DOHH2 (cell line): Measurements from ENCODE around the gene CPT1B.
"Not testable (repeated sequence)": the region's sequence is repeated elsewhere in the genome, so short reads cannot be mapped to it uniquely, and the experiment has no call there.

ENCODE experiments used
- H3F3A ChIP-seq: fragments of 200-600 bp; sonication (generic), shearing (Covaris generic); 2 replicates; pipeline ENCODE4 v1.6.0; 2016; ENCODE audit warnings: antibody characterized with exemption, mild to moderate bottlenecking; ENCODE audit not compliant: control insufficient read depth, insufficient read depth
- H3K27ac ChIP-seq: fragments of 200-600 bp; sonication (generic); 2 replicates; pipeline ENCODE4 v1.5.1; 2014; ENCODE audit warnings: low read depth, mild to moderate bottlenecking, low read length, moderate library complexity
- H3K27me3 ChIP-seq: fragments of 200-600 bp; sonication (generic); 2 replicates; pipeline ENCODE4 v1.6.1; 2014; ENCODE audit warnings: mild to moderate bottlenecking, low read length, mixed read lengths; ENCODE audit not compliant: control insufficient read depth
- H3K36me3 ChIP-seq: fragments of 200-600 bp; sonication (generic); 2 replicates; pipeline ENCODE4 v1.6.1; 2014; ENCODE audit warnings: mild to moderate bottlenecking, low read length, moderate library complexity, mixed read lengths; ENCODE audit not compliant: control insufficient read depth
- H3K4me1 ChIP-seq: fragments of 200-600 bp; sonication (generic); 2 replicates; pipeline ENCODE4 v1.6.1; 2014; ENCODE audit warnings: mild to moderate bottlenecking, low read length, mixed read lengths; ENCODE audit not compliant: control insufficient read depth
- H3K4me2 ChIP-seq: fragments of 200-600 bp; sonication (generic); 2 replicates; pipeline ENCODE4 v1.6.0; 2014; ENCODE audit warnings: mild to moderate bottlenecking, low read length, moderate library complexity
- H3K4me3 ChIP-seq: fragments of 200-600 bp; sonication (generic); 2 replicates; pipeline ENCODE4 v1.5.1; 2014; ENCODE audit warnings: mild to moderate bottlenecking, low read length, mixed read lengths
- H3K79me2 ChIP-seq: fragments of 200-600 bp; sonication (generic); 2 replicates; pipeline ENCODE4 v1.6.1; 2014; ENCODE audit warnings: mild to moderate bottlenecking, low read length, mixed read lengths; ENCODE audit not compliant: control insufficient read depth
- H3K9me2 ChIP-seq: fragments of 200-600 bp; sonication (generic); replicated peaks from 2 replicates; pipeline ENCODE4 v1.6.1; 2014; ENCODE audit warnings: mild to moderate bottlenecking, low read length, mixed read lengths; ENCODE audit not compliant: control insufficient read depth
- H3K9me3 ChIP-seq: fragments of 200-600 bp; sonication (generic); 2 replicates; pipeline ENCODE4 v1.6.1; 2014; ENCODE audit warnings: antibody characterized with exemption, low read length, mixed read lengths; ENCODE audit not compliant: control insufficient read depth, insufficient read depth
- H4K20me1 ChIP-seq: fragments of 200-600 bp; sonication (generic); 2 replicates; pipeline ENCODE4 v1.6.0; 2014; ENCODE audit warnings: low read depth, mild to moderate bottlenecking, antibody characterized with exemption, low read length, moderate library complexity; ENCODE audit not compliant: control insufficient read depth, insufficient read depth
- EZH2phosphoT487 ChIP-seq: fragments of 200-600 bp; sonication (generic); IDR thresholded peaks from 2 replicates; pipeline ENCODE4 v1.6.1; 2017; ENCODE audit warnings: borderline replicate concordance, mild to moderate bottlenecking, antibody characterized with exemption, low read length, moderate library complexity, mixed read lengths
- TF ChIP-seq, protein P1 (sequence below): fragments of 200-600 bp; sonication (generic); IDR thresholded peaks from one replicate; pipeline ENCODE4 v1.5.1; 2014; ENCODE audit warnings: antibody characterized with exemption, mild to moderate bottlenecking, low read depth, low read length; ENCODE audit not compliant: poor library complexity, severe bottlenecking

CPT1B gene

DNA sequence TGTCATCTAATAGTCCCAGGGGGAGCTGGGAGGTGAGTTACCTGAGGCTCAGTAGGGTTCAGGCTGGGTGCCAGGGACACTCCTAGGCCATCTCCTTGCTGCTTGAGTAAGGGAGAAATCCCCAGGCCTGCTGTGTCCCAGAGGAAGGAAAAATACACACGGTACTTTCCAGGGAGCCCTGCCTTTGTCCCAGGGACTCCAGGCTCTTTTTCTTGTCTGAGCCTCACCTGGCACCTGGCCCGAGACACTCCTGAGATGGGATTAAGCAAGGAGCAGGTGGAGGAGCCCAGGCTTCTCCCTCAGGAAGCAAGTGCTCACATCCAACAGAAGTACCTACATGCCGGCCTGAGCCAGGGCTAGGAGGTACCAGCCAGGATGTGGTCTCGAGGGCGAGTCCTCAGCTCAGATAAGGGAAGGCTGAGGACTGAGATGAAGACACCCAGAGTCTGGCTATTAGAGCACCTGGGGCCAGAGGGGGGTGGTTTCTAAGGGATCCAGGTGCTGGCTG is 33.4 kb downstream of the CPT1B start:
- Histone ChIP-seq H3K9me2 (no peaks in the 10 kb centered on the region), H4K20me1 (no peaks in the 10 kb centered on the region), H3K36me3 (no peaks in the 10 kb centered on the region), H3K4me2 (peak overlapping the region; percentile 55), H3F3A (peaks cover 32% of the 10 kb centered on the region), H3K27me3 (no peaks in the 10 kb centered on the region), H3K9me3 (no peaks in the 10 kb centered on the region), H3K4me3 (peak overlapping the region; percentile 42), H3K79me2 (no peaks in the 10 kb centered on the region), H3K4me1 (peaks cover 67% of the 10 kb centered on the region), H3K27ac (no peak overlapping the region)
- TF ChIP-seq EZH2phosphoT487, result no peak
- TF ChIP-seq, protein P1, sequence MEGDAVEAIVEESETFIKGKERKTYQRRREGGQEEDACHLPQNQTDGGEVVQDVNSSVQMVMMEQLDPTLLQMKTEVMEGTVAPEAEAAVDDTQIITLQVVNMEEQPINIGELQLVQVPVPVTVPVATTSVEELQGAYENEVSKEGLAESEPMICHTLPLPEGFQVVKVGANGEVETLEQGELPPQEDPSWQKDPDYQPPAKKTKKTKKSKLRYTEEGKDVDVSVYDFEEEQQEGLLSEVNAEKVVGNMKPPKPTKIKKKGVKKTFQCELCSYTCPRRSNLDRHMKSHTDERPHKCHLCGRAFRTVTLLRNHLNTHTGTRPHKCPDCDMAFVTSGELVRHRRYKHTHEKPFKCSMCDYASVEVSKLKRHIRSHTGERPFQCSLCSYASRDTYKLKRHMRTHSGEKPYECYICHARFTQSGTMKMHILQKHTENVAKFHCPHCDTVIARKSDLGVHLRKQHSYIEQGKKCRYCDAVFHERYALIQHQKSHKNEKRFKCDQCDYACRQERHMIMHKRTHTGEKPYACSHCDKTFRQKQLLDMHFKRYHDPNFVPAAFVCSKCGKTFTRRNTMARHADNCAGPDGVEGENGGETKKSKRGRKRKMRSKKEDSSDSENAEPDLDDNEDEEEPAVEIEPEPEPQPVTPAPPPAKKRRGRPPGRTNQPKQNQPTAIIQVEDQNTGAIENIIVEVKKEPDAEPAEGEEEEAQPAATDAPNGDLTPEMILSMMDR, result no peak

DNA sequence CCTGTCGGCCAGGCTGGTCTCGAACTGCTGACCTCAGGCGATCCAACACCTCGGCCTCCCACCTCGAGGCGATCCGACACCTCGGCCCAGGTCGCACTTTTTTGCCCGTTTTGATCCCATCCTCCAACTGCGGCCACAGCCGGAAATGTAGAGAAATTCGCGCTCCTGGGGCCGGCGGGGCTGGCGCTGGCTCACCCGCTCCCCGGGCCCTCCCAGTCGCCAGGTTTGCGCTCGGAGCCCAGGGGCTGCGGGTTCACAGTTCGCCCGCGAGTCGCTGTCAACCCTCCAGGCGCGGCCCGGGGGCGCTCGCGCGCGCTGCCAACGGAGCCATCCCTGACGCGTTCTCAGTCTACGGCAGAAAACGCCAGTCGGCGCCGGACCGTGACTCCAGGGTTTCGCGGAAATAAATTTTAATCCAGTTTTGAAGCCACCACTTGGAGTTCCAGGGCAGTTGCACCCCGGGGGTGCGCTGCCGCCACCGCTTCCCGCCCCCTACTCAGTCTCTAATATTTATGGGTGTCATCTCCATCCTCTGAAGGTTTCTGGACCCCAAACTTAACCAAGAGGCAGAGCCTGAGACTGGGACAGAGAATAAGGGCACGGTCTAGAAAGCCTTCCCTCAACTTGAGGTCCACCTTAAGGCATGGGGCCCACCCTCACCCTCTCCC is 34.0 kb downstream of the CPT1B start:
- no peak for TF ChIP-seq EZH2phosphoT487
- TF ChIP-seq, protein P1, result peak; percentile 83
- H3F3A ChIP-seq, result peaks cover 36% of the 10 kb centered on the region
- H3K27ac ChIP-seq, result no peak overlapping the region
- no peaks in the 10 kb centered on the region for H3K79me2 ChIP-seq
- no peaks in the 10 kb centered on the region for H3K27me3 ChIP-seq
- H3K9me3 ChIP-seq, result no peaks in the 10 kb centered on the region
- H3K36me3 ChIP-seq, result no peaks in the 10 kb centered on the region
- no peaks in the 10 kb centered on the region for H3K9me2 ChIP-seq
- H3K4me3 ChIP-seq, result peak overlapping the region; percentile 42
- H3K4me2 ChIP-seq, result peak overlapping the region; percentile 55
- H4K20me1 ChIP-seq, result no peaks in the 10 kb centered on the region
- peaks cover 67% of the 10 kb centered on the region for H3K4me1 ChIP-seq

- Histone ChIP-seq H4K20me1 (no peaks in the 10 kb centered on the region), H3K4me3 (peak overlapping the region; percentile 50), H3K9me2 (no peaks in the 10 kb centered on the region), H3K9me3 (no peaks in the 10 kb centered on the region), H3K27ac (peak overlapping the region; percentile 94), H3K79me2 (no peaks in the 10 kb centered on the region), H3K4me1 (peaks cover 70% of the 10 kb centered on the region), H3F3A (peaks cover 37% of the 10 kb centered on the region), H3K36me3 (no peaks in the 10 kb centered on the region), H3K27me3 (no peaks in the 10 kb centered on the region), H3K4me2 (peak overlapping the region; percentile 72)
- no peak for TF ChIP-seq EZH2phosphoT487
- TF ChIP-seq, protein P1, result peak; percentile 20
These were observed 35.8 kb downstream of the CPT1B start for GRCh38 chr22:50542416-50542927.

DNA sequence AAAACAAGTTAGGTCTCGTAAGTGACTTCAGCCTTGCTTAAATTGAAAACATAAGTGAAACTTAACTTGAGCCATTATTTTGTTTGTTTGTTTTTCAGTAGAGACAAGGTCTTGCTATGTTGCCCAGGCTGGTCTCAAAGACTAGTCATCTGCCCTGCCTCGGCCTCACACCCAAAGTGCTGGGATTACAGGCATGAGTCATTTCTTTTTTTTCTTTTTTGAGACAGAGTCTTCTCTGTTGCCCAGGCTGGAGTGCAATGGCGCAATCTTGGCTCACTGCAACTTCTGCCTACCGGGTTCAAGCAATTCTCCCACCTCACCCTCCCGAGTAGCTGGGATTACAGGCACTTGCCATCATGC is 36.6 kb downstream of the CPT1B start:
- H3K4me1 ChIP-seq, result peaks cover 78% of the 10 kb centered on the region
- H3K4me3 ChIP-seq, result peak overlapping the region; percentile 50
- not testable (repeated sequence) for H3K27me3 ChIP-seq, H4K20me1 ChIP-seq, H3K36me3 ChIP-seq, H3K9me2 ChIP-seq, H3K9me3 ChIP-seq, H3K79me2 ChIP-seq
- peak overlapping the region; percentile 94 for H3K27ac ChIP-seq
- H3K4me2 ChIP-seq, result peak overlapping the region; percentile 72
- H3F3A ChIP-seq, result peaks cover 37% of the 10 kb centered on the region
